Epithelial cell of proximal tubule (primary cell): ENCODE results near the gene CDK5RAP2. TPM values are rescaled to one million over a fixed set of nuclear protein-coding genes. Genes with fewer than 3 reads are reported as not detected.
"Not testable (repeated sequence)": the region's sequence is repeated elsewhere in the genome, so short reads cannot be mapped to it uniquely, and the experiment has no call there.

Source experiments
- DNase-seq: peaks from one replicate; pipeline ENCODE4 v3.0.0-alpha.2; 2011; ENCODE audit warnings: low read depth
- H3K4me3 ChIP-seq: 2 replicates; pipeline ENCODE4 v1.5.1; 2011; ENCODE audit warnings: low read depth, mild to moderate bottlenecking, low read length
- CTCF ChIP-seq: conservative IDR thresholded peaks from 2 replicates; pipeline ENCODE4 v1.5.1; 2012; ENCODE audit warnings: low read depth, mild to moderate bottlenecking, low read length
- total RNA-seq: library from RNA; depleted of rRNA; stranded (reverse); fragments of >200 nt; gene quantifications from 2 replicates; pipeline ENCODE4 v1.2.3, GENCODE V29; 2015

Gene CDK5RAP2
- total RNA-seq, 1 donor from 2014 or later: 38.7 TPM

- no peak for TF ChIP-seq CTCF
- H3K4me3 ChIP-seq: no peak overlapping the region
- no peak for DNase-seq
Observed at GRCh38 chr9:120500733-120501132, 79.2 kb downstream of the CDK5RAP2 start.

- DNase-seq, H3K4me3 ChIP-seq: not testable (repeated sequence)
Observed at GRCh38 chr9:120497865-120498264, 82.1 kb downstream of the CDK5RAP2 start.

DNA sequence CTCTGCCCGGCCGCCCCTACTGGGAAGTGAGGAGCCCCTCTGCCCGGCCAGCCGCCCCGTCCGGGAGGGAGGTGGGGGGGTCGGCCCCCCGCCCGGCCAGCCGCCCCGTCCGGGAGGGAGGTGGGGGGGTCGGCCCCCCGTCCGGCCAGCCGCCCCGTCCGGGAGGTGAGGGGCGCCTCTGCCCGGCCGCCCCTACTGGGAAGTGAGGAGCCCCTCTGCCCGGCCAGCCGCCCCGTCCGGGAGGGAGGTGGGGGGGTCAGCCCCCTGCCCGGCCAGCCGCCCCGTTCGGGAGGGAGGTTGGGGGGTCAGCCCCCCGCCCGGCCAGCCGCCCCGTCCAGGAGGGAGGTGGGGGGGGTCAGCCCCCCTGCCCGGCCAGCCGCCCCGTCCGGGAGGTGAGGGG lies 83.5 kb downstream of the CDK5RAP2 start:
- not testable (repeated sequence) for H3K4me3 ChIP-seq, DNase-seq

- H3K4me3 ChIP-seq: no peak overlapping the region
- no peak for DNase-seq
- peak; percentile 15 for TF ChIP-seq CTCF
Observed at GRCh38 chr9:120490888-120491595, 88.9 kb downstream of the CDK5RAP2 start.

GRCh38 chr9:120486835-120487234 lies 93.1 kb downstream of the CDK5RAP2 start:
- TF ChIP-seq CTCF: no peak
- no peak for DNase-seq
- no peak overlapping the region for H3K4me3 ChIP-seq

DNA sequence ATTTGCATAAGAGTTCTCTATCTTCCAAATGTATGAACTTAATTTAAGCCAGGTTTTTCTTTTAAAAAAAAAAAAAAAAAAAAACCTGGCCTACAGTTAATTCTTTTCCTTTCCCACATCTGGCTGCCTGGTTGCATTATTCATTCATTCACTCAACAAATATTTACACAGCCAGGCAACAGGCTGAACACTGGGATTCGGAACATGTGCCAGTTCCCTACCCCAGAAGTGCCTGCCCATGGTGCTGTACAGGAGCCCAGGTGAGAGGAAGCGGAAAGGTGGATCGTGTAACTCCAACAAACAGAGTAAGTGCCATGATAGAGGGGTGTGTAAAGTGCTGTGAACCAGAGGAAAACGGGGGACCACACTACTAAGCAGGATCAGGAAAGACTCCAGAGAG lies 93.6 kb downstream of the CDK5RAP2 start:
- TF ChIP-seq CTCF: no peak
- no peak overlapping the region for H3K4me3 ChIP-seq
- no peak for DNase-seq

DNA sequence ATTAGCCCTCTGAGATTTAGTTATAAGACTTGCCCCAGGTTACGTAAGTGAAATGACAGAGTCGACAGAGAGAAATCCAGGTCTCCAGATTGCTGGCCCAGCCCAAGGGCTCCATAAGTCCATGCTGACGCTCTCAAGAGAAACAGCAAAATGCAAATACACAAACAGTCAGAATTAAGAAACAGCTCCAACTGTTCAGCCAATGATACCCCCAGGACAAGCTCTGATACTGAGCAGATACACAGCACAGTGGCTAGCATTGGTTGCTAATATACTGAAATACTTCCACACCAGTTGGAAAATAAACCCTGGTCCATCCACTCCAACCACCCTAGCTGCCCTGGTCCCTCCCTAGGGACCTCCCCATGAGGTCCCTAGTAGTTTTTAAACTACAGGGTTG lies 94.2 kb downstream of the CDK5RAP2 start:
- TF ChIP-seq CTCF: no peak
- no peak for DNase-seq
- H3K4me3 ChIP-seq: no peak overlapping the region

- TF ChIP-seq CTCF: no peak
- DNase-seq: no peak
- no peak overlapping the region for H3K4me3 ChIP-seq
Observed at GRCh38 chr9:120484162-120484561, 95.8 kb downstream of the CDK5RAP2 start.
